ENCODE measurements around the gene KCNN3.

The KCNN3 gene

DNA sequence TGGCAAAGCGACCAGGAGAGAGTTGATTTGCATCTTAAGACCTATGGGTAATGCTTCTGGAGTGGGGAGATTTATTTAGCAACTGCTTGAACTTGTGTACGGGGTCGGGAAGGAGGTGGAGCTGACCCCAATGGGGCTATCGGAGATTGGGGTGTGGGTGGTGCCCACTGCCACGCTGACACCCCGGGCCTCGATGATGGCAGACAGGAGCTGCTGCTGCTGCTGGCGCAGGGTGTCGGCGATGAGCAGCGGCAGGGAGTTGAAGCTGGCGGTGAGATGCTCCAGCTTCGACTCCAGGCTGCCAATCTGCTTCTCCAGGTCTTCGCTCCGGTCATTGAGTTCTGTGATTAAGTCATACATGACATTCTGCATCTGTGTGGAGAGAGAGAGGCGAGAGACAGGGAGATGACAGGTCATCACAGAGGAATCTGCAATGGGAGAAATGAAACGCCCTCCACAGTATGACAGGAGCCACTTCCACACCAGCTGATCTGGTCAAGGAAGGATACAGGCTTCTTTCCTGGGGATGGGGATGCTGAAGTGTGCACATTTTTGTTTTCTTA, 162.1 kb downstream of the KCNN3 start:
- no peak for TF ChIP-seq ZFX (IDR thresholded peaks at IDR 0.05; ENCODE audit: borderline replicate concordance)
- TF ChIP-seq, protein P1, sequence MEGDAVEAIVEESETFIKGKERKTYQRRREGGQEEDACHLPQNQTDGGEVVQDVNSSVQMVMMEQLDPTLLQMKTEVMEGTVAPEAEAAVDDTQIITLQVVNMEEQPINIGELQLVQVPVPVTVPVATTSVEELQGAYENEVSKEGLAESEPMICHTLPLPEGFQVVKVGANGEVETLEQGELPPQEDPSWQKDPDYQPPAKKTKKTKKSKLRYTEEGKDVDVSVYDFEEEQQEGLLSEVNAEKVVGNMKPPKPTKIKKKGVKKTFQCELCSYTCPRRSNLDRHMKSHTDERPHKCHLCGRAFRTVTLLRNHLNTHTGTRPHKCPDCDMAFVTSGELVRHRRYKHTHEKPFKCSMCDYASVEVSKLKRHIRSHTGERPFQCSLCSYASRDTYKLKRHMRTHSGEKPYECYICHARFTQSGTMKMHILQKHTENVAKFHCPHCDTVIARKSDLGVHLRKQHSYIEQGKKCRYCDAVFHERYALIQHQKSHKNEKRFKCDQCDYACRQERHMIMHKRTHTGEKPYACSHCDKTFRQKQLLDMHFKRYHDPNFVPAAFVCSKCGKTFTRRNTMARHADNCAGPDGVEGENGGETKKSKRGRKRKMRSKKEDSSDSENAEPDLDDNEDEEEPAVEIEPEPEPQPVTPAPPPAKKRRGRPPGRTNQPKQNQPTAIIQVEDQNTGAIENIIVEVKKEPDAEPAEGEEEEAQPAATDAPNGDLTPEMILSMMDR (IDR thresholded peaks at IDR 0.05) = no peak
- H3K27ac ChIP-seq = no peak overlapping the region

DNA sequence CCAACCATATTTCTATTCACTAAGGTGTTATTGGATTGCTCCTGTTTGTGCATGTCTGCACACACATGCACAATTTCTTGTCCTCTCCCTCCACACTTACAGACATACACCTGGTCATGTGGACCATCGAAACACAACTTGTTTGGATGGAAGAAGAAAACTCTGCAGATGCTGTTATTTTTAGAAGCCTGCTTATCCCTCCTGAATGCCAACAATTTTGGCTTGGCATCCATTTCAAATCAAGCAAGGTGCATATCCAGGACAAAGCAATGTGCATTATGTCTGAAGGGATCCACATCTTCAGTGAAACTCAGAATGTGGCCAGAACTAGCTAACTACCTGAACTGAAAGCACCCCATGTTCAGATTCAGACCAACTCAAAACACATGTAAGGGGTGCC, 163.2 kb downstream of the KCNN3 start:
- TF ChIP-seq, protein P1 (IDR thresholded peaks at IDR 0.05) = no peak
- TF ChIP-seq ZFX (IDR thresholded peaks at IDR 0.05; ENCODE audit: borderline replicate concordance) = no peak
- H3K27ac ChIP-seq = no peak overlapping the region

DNA sequence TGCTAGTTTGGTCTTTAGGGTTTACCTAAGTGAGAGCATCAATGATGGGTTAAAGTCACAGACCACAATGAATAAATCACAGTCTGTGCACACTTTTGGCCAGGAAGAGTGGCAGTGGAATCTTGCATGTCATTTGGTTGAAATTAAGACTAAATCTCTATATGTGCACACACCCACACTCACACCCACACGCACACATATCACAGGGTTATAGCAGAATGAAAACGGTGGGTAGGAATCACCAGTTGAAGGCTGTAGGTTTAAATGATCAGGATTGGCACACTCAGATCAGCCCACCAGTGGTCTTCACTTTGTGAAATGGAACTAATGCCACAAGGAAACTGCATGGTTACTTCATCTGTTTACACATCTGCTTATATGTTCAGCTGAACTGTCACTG, 164.5 kb downstream of the KCNN3 start:
- no peak overlapping the region for H3K27ac ChIP-seq
- TF ChIP-seq ZFX (IDR thresholded peaks at IDR 0.05; ENCODE audit: borderline replicate concordance) = no peak

DNA sequence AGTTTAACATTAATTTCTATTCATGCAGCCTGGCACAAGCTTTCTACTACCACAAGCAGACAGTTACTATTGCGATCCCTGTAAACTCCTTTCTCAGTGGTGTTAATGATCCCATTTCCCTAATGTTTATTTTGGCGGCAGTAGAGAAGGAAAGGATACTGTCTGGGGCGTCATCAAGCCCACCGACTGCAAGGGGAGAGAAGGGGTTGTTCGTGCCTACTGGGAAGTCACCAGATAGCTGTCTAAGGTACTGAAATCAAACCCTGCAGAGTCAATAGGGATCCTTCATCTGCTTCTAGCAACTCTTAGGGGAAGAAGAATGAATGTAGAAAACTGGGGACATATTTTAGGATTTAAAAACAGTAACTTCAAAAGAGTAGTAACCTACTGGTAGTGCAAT, 166.9 kb downstream of the KCNN3 start:
- TF ChIP-seq, protein P1 (IDR thresholded peaks at IDR 0.05) = no peak
- TF ChIP-seq ZFX (IDR thresholded peaks at IDR 0.05; ENCODE audit: borderline replicate concordance) = no peak
- H3K27ac ChIP-seq = no peak overlapping the region

DNA sequence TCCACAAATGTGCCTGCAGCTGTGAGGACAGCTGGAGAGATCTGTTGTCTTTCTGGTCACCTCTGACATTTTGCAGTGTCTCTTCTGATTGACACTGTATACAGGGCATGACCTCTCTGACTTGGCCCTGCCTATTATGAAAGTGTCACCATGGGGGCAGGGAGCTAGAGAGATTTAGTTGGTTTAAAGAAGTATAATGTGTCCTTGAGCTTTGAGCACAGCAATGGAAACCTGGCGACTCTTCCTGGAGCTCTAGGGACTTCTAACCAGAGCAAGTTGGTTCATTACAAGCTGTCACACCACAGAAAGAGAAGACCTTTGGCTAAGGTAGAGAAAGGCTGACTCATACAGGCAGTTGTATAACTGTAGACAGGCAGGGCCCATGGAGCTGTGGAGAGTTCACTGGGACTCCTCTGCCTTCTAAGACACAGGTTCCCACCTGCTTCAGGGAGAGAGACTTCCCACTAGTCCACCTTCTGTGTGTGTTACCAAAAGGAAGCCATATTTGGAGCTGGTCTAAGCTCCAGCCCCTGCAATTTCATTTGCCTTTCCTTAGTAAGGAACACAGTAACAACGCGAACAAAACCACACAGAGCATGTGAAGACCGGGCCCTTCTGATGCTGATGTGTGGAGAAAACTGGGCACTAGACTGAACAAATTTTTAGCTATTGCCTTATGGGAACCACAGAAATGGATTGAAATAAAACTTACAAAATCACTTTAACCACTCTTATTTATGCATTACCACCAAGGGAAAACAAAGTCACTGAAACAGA, 171.6 kb downstream of the KCNN3 start:
- no peak overlapping the region for H3K27ac ChIP-seq
- TF ChIP-seq ZFX (IDR thresholded peaks at IDR 0.05; ENCODE audit: borderline replicate concordance) = no peak
- TF ChIP-seq, protein P1 (IDR thresholded peaks at IDR 0.05) = no peak

DNA sequence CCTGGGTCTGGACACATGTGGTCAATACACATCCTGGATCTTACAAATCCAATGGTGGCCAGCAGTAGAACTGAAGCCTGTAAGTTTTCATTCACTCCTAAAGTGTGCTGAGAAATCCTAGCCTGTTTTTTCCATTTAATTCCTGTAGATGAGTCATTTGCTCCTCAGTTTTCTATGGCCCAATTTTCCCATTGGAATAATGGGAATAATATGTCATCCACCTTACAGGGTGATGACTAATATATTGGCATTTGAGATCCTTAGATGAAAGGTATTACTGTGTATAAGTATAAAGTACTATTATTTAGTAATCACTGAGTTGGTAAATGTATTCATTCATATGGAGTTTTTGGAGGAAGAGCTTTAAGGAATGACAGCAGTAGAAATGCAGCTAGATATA, 172.4 kb downstream of the KCNN3 start:
- TF ChIP-seq, protein P1 (IDR thresholded peaks at IDR 0.05) = no peak
- no peak for TF ChIP-seq ZFX (IDR thresholded peaks at IDR 0.05; ENCODE audit: borderline replicate concordance)
- H3K27ac ChIP-seq = no peak overlapping the region

DNA sequence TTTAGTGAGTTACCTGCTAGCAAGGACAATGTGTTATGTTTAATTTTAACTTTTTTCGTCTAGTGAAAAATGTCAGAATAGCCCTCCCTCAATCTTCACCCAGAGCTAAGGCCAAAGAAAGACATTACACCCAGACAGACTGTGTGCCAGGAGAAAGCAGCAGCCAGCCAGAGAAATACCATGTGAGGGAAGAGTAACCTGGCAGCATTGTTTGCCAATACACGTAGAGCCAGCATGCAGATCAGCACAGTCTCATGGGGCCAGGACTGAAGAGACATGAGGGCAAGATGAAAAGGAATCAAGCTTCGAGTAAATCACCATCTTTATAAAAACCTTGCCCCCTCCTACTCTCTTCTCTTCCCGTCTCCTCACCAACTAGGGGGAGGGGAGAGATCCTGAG, 173.6 kb downstream of the KCNN3 start:
- no peak overlapping the region for H3K27ac ChIP-seq
- TF ChIP-seq, protein P1 (IDR thresholded peaks at IDR 0.05) = no peak
- no peak for TF ChIP-seq ZFX (IDR thresholded peaks at IDR 0.05; ENCODE audit: borderline replicate concordance)
